Smooth muscle cell of bladder (primary cell): Measurements from ENCODE around the gene TTC6. TPM values are rescaled to one million over a fixed set of nuclear protein-coding genes. Genes with fewer than 3 reads are reported as not detected.

Experiments used
- total RNA-seq: library from RNA; depleted of rRNA; stranded (reverse); fragments of >200 nt; gene quantifications from 2 replicates; pipeline ENCODE4 v1.2.3, GENCODE V29; 2014

The TTC6 gene
- under 0.01 TPM in 1 of 2 replicates, not detected in the other for total RNA-seq

GRCh38 chr14:37594971-37595808, at the start of gene TTC6, which contains the start of gene FOXA1:
TSS of gene TTC6 (plus strand) at chr14:37595629. CDS start at chr14:37622065, 26,436 bp downstream.
TSS of gene FOXA1 (minus strand) at chr14:37595249. CDS start at chr14:37594972, 277 bp downstream.

Other genes with a start within 250 kb of the TTC6 start
- 0.09 TPM in 1 of 2 replicates, not detected in the other for gene FOXA1, start 380 bp upstream of the TTC6 start, total RNA-seq